Endothelial cell of umbilical vein (primary cell): ENCODE measurements around the gene MSN. TPM values are rescaled to one million over a fixed set of nuclear protein-coding genes. Genes with fewer than 3 reads are reported as not detected.
A peak's percentile ranks its signal among the peaks of the same experiment; 100 is the strongest.

ENCODE experiments used
- BruUV-seq: library from RNA; stranded (reverse); fragments of 400-500 nt; replicated peaks from 2 replicates; lab custom pipeline; 2021; lab: Mats Ljungman, UMichigan
- CTCF ChIA-PET: fragments of 300-600, 350-600 bp; sonication (Branson Sonifier 250); formaldehyde crosslinking; loops from one replicate; lab custom pipeline; 2021; ENCODE audit warnings: antibody characterized with exemption, inconsistent platforms; lab: Charles Lee
- POLR2A ChIA-PET: fragments of 300-600, 350-600 bp; sonication (Branson Sonifier 250); formaldehyde crosslinking; loops from one replicate; lab custom pipeline; 2021; ENCODE audit warnings: antibody characterized with exemption, inconsistent platforms; lab: Charles Lee
- DNase-seq: peaks from one replicate; pipeline ENCODE4 v3.0.0-alpha.2; 2011; ENCODE audit warnings: low read depth, low spot score
- FAIRE-seq: peaks from 2 replicates; lab custom pipeline; 2011; peaks lifted over from hg19 to GRCh38; lab: Jason Lieb, UNC
- H2AFZ ChIP-seq: 2 replicates; pipeline ENCODE4 v1.6.0; 2012; ENCODE audit warnings: low read depth, low read length, control low read depth, inconsistent platforms
- H3K27ac ChIP-seq: 2 replicates; pipeline ENCODE4 v1.5.1; 2011; ENCODE audit warnings: low read depth, mild to moderate bottlenecking, control low read depth, low read length, moderate library complexity; ENCODE audit not compliant: insufficient read depth
- H3K27me3 ChIP-seq, 2 experiments: 2 replicates each; pipeline versions ENCODE4 v1.6.0 to v1.6.1; 2011; ENCODE audit warnings: low read length in 2 of 2, mixed read lengths in 1 of 2; ENCODE audit not compliant: control insufficient read depth in 2 of 2, insufficient read depth in 2 of 2
- H3K36me3 ChIP-seq, 2 experiments: 2 replicates in 1 of 2; 3 replicates in 1 of 2; pipeline ENCODE4 v1.5.1; 2011; ENCODE audit warnings: low read length in 2 of 2, mild to moderate bottlenecking in 1 of 2, moderate library complexity in 1 of 2; ENCODE audit not compliant: control insufficient read depth in 2 of 2, insufficient read depth in 2 of 2; ENCODE audit errors: extremely low read depth in 1 of 2
- H3K4me1 ChIP-seq: 3 replicates; pipeline ENCODE4 v1.5.1; 2011; ENCODE audit warnings: mild to moderate bottlenecking, low read length; ENCODE audit not compliant: control insufficient read depth, insufficient read depth; ENCODE audit errors: extremely low read depth
- H3K4me2 ChIP-seq: 2 replicates; pipeline ENCODE4 v1.6.1; 2011; ENCODE audit warnings: low read length, control low read depth, mixed read lengths; ENCODE audit not compliant: insufficient read depth
- H3K4me3 ChIP-seq, 3 experiments: fragments of 200-600 bp in 1 of 3; sonication (generic), shearing (Covaris generic) in 1 of 3; replicated peaks in 1 of 3; 2 replicates each; pipeline ENCODE4 v1.5.1; 2011 to 2016; ENCODE audit warnings: control low read depth in 3 of 3, low read length in 3 of 3, mild to moderate bottlenecking in 2 of 3, inconsistent platforms in 1 of 3, low read depth in 1 of 3, moderate library complexity in 1 of 3; ENCODE audit not compliant: insufficient read depth in 1 of 3
- H3K79me2 ChIP-seq: 2 replicates; pipeline ENCODE4 v1.6.0; 2012; ENCODE audit warnings: low read length, inconsistent platforms; ENCODE audit not compliant: control insufficient read depth, insufficient read depth
- H3K9ac ChIP-seq: replicated peaks from 2 replicates; pipeline ENCODE3; 2011; ENCODE audit warnings: low read length, control low read depth; ENCODE audit not compliant: insufficient read depth; ENCODE audit errors: extremely low read depth
- H3K9me1 ChIP-seq: replicated peaks from 3 replicates; pipeline ENCODE4 v1.6.0; 2011; ENCODE audit warnings: mild to moderate bottlenecking, low read length; ENCODE audit not compliant: control insufficient read depth, insufficient read depth; ENCODE audit errors: extremely low read depth
- H3K9me3 ChIP-seq: replicated peaks from 2 replicates; pipeline ENCODE4 v1.5.1; 2012; ENCODE audit warnings: low read length, inconsistent platforms; ENCODE audit not compliant: control insufficient read depth, insufficient read depth
- H4K20me1 ChIP-seq: replicated peaks from 2 replicates; pipeline ENCODE3; 2011; ENCODE audit warnings: mild to moderate bottlenecking, low read length; ENCODE audit not compliant: control insufficient read depth, insufficient read depth; ENCODE audit errors: extremely low read depth
- EZH2 ChIP-seq: IDR thresholded peaks from 2 replicates; pipeline ENCODE4 v1.6.1; 2012; ENCODE audit warnings: borderline replicate concordance, low read depth, mild to moderate bottlenecking, moderate library complexity, low read length, inconsistent platforms; ENCODE audit not compliant: severe bottlenecking
- FOS ChIP-seq: IDR thresholded peaks from 2 replicates; pipeline ENCODE4 v1.6.1; 2011; ENCODE audit warnings: mild to moderate bottlenecking, low read length, moderate library complexity, borderline replicate concordance; ENCODE audit not compliant: insufficient read depth
- JUN ChIP-seq: IDR thresholded peaks from 2 replicates; pipeline ENCODE4 v1.6.1; 2011; ENCODE audit warnings: borderline replicate concordance, low read depth; ENCODE audit not compliant: insufficient read length, insufficient read depth
- MYC ChIP-seq: IDR thresholded peaks from one replicate; pipeline ENCODE4 v1.6.1; 2011; ENCODE audit warnings: mild to moderate bottlenecking, low read depth, low read length
- POLR2A ChIP-seq: IDR thresholded peaks from 2 replicates; pipeline ENCODE4 v1.6.1; 2012; ENCODE audit warnings: low read depth, mild to moderate bottlenecking, control low read depth, low read length
- POLR2AphosphoS5 ChIP-seq: IDR thresholded peaks from 2 replicates; pipeline ENCODE4 v1.6.1; 2012; ENCODE audit warnings: low read depth, mild to moderate bottlenecking, control low read depth, low read length, moderate library complexity; ENCODE audit not compliant: insufficient read depth
- dilution Hi-C: fragments of 300-500 bp; cut with MboI; formaldehyde crosslinking; loops from one replicate; pipeline ENCODE4 v1.15.0; 2019; ENCODE audit warnings: low sequenced_read_pairs; ENCODE audit not compliant: extremely low pct_ligation_motif_present
- intact Hi-C: fragments of 100-400 bp; cut with micrococcal nuclease; formaldehyde crosslinking; loops from one replicate; pipeline ENCODE4 v1.10.0; 2022
- polyA plus RNA-seq, 4 experiments: library from polyadenylated mRNA; depleted of rRNA in 3 of 4; stranded (reverse) in 3 of 4; unstranded in 1 of 4; fragments of >200 nt; gene quantifications; 2 replicates each; pipeline versions ENCODE4 v1.2.1 to v1.2.3, GENCODE V29; 2011 to 2012; ENCODE audit warnings: missing spikeins in 1 of 4
- total RNA-seq: library from RNA; stranded (reverse); gene quantifications from 2 replicates; pipeline ENCODE4 v1.2.3, GENCODE V29; 2021
- TF ChIP-seq, protein P1 (sequence below): IDR thresholded peaks from 2 replicates; pipeline ENCODE4 v1.6.1; 2011; ENCODE audit not compliant: insufficient read depth, insufficient read length
- TF ChIP-seq, protein P2 (sequence below), 2 donors: IDR thresholded peaks; 1 replicate in 1 of 2; 2 replicates in 1 of 2; pipeline ENCODE4 v1.5.1; 2011; ENCODE audit warnings: low read length in 2 of 2, mild to moderate bottlenecking in 2 of 2, moderate library complexity in 2 of 2, control low read depth in 1 of 2, inconsistent platforms in 1 of 2, low read depth in 1 of 2; ENCODE audit not compliant: insufficient read depth in 1 of 2; ENCODE audit errors: extremely low read depth in 1 of 2

The MSN gene
- total and polyA plus RNA-seq, 2 donors (not counting 3 experiments of a cell fraction or from before 2014, with no cell fraction given), result 528 to 635 TPM

DNA sequence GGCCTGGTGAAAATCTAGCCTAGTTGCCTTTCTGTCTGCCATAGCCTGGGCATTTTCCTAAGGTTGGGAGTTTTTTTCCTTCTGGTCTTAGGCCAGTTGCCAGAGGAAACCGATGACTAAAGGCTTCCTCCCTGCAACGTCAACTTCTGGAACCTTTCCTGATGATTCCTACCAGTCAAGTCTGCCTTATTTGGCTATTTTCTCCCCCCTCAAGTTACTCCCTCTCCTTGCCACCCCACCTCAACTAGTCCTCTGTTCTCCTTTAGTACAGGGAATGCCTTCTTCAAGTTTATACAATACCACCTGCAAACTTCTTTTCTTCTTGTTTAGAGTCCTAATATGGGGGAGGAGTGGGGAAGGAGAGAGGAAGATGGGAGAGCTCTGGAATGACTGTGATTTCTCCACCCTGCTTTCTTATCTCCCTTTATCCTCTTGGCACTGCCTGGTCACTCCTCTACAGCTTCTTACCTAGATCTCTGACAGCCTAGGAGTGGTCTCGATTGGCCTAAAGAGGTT, 10.6 kb downstream of the MSN start:
- ChIA-PET CTCF (interaction anchor here (1.9 to 2.8 kb wide), 2 partner anchors 26 to 77 kb away, joined by 8 to 19 read pairs; no protein-coding TSS in a partner anchor), POLR2A (interaction anchor here (1.0 to 2.1 kb wide), 4 partner anchors 9 to 76 kb away, joined by 3 to 12 read pairs (median 8); no protein-coding TSS in a partner anchor)
- peak overlapping the region in 1 of 3 experiments; percentile 23 for H3K4me3 ChIP-seq
- no peaks in the 10 kb centered on the region for H3K9me3 ChIP-seq
- no peaks in the 10 kb centered on the region for H3K9me1 ChIP-seq
- peak; percentile 54 for TF ChIP-seq FOS
- TF ChIP-seq JUN, result peak; percentile 75
- TF ChIP-seq, protein P1, sequence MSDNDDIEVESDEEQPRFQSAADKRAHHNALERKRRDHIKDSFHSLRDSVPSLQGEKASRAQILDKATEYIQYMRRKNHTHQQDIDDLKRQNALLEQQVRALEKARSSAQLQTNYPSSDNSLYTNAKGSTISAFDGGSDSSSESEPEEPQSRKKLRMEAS, result no peak
- TF ChIP-seq, protein P2, sequence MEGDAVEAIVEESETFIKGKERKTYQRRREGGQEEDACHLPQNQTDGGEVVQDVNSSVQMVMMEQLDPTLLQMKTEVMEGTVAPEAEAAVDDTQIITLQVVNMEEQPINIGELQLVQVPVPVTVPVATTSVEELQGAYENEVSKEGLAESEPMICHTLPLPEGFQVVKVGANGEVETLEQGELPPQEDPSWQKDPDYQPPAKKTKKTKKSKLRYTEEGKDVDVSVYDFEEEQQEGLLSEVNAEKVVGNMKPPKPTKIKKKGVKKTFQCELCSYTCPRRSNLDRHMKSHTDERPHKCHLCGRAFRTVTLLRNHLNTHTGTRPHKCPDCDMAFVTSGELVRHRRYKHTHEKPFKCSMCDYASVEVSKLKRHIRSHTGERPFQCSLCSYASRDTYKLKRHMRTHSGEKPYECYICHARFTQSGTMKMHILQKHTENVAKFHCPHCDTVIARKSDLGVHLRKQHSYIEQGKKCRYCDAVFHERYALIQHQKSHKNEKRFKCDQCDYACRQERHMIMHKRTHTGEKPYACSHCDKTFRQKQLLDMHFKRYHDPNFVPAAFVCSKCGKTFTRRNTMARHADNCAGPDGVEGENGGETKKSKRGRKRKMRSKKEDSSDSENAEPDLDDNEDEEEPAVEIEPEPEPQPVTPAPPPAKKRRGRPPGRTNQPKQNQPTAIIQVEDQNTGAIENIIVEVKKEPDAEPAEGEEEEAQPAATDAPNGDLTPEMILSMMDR (IDR thresholded peaks at IDR 0.05; ENCODE audit: extremely low read depth in 1 of 2, insufficient read depth in 1 of 2, low read depth in 1 of 2, low read length in 2 of 2), result no peak
- TF ChIP-seq MYC, result no peak
- TF ChIP-seq EZH2, result no peak
- TF ChIP-seq POLR2AphosphoS5, result peak; percentile 28
- TF ChIP-seq POLR2A, result peak; percentile 4
- peak overlapping the region; percentile 74 for H3K4me2 ChIP-seq
- FAIRE-seq, result peak; percentile 98
- no peaks in the 10 kb centered on the region for H3K27me3 ChIP-seq
- no peaks in the 10 kb centered on the region for H4K20me1 ChIP-seq
- intact Hi-C loops, result loop anchor here (1.0 kb wide), 1 partner anchor 9 kb away; no protein-coding TSS in a partner anchor
- H3K27ac ChIP-seq, result peak overlapping the region; percentile 94
- peak; percentile 94 for DNase-seq
- H3K9ac ChIP-seq, result peak overlapping the region; percentile 87
- BruUV-seq, result no TSS peak
- no peak overlapping the region for H2AFZ ChIP-seq
- peaks cover 93% of the 10 kb centered on the region for H3K79me2 ChIP-seq
- peaks cover 78% of the 10 kb centered on the region for H3K4me1 ChIP-seq
- dilution Hi-C loops, result no loop called here
- peaks cover 0 to 4% of the 10 kb centered on the region in 2 experiments for H3K36me3 ChIP-seq
